ENCODE results near the gene CD177.
"Not testable (repeated sequence)": the region's sequence is repeated elsewhere in the genome, so short reads cannot be mapped to it uniquely, and the experiment has no call there.

Gene CD177

GRCh38 chr19:43336508-43336907 lies 17.0 kb upstream of the CD177 start:
- DNase-seq = not testable (repeated sequence)

GRCh38 chr19:43337737-43338136 lies 15.7 kb upstream of the CD177 start:
- no peak for DNase-seq

- DNase-seq = no peak
Measured at GRCh38 chr19:43338530-43338929, 15.0 kb upstream of the CD177 start.

GRCh38 chr19:43339243-43339930 lies 14.1 kb upstream of the CD177 start:
- not testable (repeated sequence) for DNase-seq

- DNase-seq = not testable (repeated sequence)
Measured at GRCh38 chr19:43340101-43340500, 13.4 kb upstream of the CD177 start.

- DNase-seq = not testable (repeated sequence)
Measured at GRCh38 chr19:43341098-43341497, 12.4 kb upstream of the CD177 start.

- DNase-seq = not testable (repeated sequence)
Measured at GRCh38 chr19:43342104-43342503, 11.4 kb upstream of the CD177 start.

- not testable (repeated sequence) for DNase-seq
Measured at GRCh38 chr19:43344347-43344925, 9.1 kb upstream of the CD177 start.

- DNase-seq = not testable (repeated sequence)
Measured at GRCh38 chr19:43349813-43350212, 3.7 kb upstream of the CD177 start.

GRCh38 chr19:43351998-43352746 lies 1.3 kb upstream of the CD177 start:
- no peak for DNase-seq

GRCh38 chr19:43354305-43354627 lies 780 bp downstream of the CD177 start:
- no peak for DNase-seq

- DNase-seq = not testable (repeated sequence)
Measured at GRCh38 chr19:43356749-43357148, 3.3 kb downstream of the CD177 start.

- no peak for DNase-seq
Measured at GRCh38 chr19:43362179-43362578, 8.7 kb downstream of the CD177 start.

- DNase-seq = no peak
Measured at GRCh38 chr19:43362745-43363144, 9.3 kb downstream of the CD177 start.

GRCh38 chr19:43365677-43366076 lies 12.2 kb downstream of the CD177 start:
- DNase-seq = not testable (repeated sequence)

GRCh38 chr19:43367822-43368221 lies 14.3 kb downstream of the CD177 start:
- DNase-seq = no peak

- DNase-seq = not testable (repeated sequence)
Measured at GRCh38 chr19:43368897-43369296, 15.4 kb downstream of the CD177 start.

- DNase-seq = no peak
Measured at GRCh38 chr19:43371909-43372308, 18.4 kb downstream of the CD177 start.

- DNase-seq = no peak
Measured at GRCh38 chr19:43372462-43372861, 19.0 kb downstream of the CD177 start.

GRCh38 chr19:43377624-43378023 lies 24.1 kb downstream of the CD177 start:
- not testable (repeated sequence) for DNase-seq

GRCh38 chr19:43380008-43380407 lies 26.5 kb downstream of the CD177 start:
- no peak for DNase-seq

GRCh38 chr19:43380771-43381386 lies 27.4 kb downstream of the CD177 start:
- DNase-seq = no peak

GRCh38 chr19:43382586-43383216 lies 29.2 kb downstream of the CD177 start:
- not testable (repeated sequence) for DNase-seq

Data from CD4-positive, alpha-beta T cell treated with Interleukin-17A for 4 hours (primary cell).